ENCODE data around the gene PACSIN2.

- TF ChIP-seq TAF1 (IDR thresholded peaks at IDR 0.05; ENCODE audit: borderline replicate concordance, insufficient read depth, low read length) (no peak), POLR2AphosphoS5 (IDR thresholded peaks at IDR 0.05; ENCODE audit: low read depth, low read length) (no peak), FOXP2 (optimal IDR thresholded peaks at IDR 0.05; ENCODE audit: borderline replicate concordance, extremely low read depth, extremely low read length, insufficient read depth) (no peak), REST (IDR thresholded peaks at IDR 0.05; ENCODE audit: insufficient read depth in 1 of 2, low read depth in 2 of 2, low read length in 2 of 2) (no peak)
These were observed 72.6 kb downstream of the PACSIN2 start for GRCh38 chr22:42942351-42942750.

Data from PFSK-1 (cell line).